Stomach (tissue), 4 donors: ENCODE measurements around the gene VWA2.

Source experiments
- POLR2A ChIP-seq, 4 donors: fragments of 450-650 bp; IDR thresholded peaks; one replicate each; pipeline ENCODE4 v1.6.1; 2016; ENCODE audit warnings: antibody characterized with exemption in 4 of 4, control low read depth in 2 of 4, mild to moderate bottlenecking in 1 of 4, moderate library complexity in 1 of 4
- TF ChIP-seq, protein P1 (sequence below), 7 experiments: fragments of 450-650 bp in 4 of 7; fragments of 200-600 bp in 3 of 7; sonication (generic) in 3 of 7; IDR thresholded peaks; one replicate each; pipeline ENCODE4 v1.5.1; 2016 to 2019; ENCODE audit warnings: antibody characterized with exemption in 7 of 7, control low read depth in 2 of 7, mild to moderate bottlenecking in 1 of 7

DNA sequence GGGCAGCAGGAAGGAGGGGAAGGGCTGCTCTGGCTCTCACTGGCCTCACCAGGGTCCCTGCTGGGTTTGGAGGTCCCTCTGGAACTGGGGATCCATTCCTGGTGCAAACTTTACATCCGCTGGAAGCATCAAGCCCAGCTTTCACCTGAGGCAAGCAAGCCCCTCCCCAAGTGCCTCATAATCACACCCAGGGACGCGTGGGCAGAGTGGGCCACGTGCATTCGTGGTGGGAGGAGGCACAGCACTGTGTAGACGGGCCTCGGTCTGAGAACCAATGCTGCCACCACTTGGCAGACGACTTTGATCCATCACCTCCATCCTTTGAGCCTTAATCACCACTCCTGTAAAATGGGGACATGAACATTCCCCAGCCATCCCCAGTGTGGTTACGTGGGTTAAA is 74.1 kb downstream of the VWA2 start:
- TF ChIP-seq, protein P1, sequence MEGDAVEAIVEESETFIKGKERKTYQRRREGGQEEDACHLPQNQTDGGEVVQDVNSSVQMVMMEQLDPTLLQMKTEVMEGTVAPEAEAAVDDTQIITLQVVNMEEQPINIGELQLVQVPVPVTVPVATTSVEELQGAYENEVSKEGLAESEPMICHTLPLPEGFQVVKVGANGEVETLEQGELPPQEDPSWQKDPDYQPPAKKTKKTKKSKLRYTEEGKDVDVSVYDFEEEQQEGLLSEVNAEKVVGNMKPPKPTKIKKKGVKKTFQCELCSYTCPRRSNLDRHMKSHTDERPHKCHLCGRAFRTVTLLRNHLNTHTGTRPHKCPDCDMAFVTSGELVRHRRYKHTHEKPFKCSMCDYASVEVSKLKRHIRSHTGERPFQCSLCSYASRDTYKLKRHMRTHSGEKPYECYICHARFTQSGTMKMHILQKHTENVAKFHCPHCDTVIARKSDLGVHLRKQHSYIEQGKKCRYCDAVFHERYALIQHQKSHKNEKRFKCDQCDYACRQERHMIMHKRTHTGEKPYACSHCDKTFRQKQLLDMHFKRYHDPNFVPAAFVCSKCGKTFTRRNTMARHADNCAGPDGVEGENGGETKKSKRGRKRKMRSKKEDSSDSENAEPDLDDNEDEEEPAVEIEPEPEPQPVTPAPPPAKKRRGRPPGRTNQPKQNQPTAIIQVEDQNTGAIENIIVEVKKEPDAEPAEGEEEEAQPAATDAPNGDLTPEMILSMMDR (IDR thresholded peaks at IDR 0.05), result no peak
- no peak for TF ChIP-seq POLR2A (IDR thresholded peaks at IDR 0.05)
